ENCODE data around the gene KPNA1.

KPNA1 gene

DNA sequence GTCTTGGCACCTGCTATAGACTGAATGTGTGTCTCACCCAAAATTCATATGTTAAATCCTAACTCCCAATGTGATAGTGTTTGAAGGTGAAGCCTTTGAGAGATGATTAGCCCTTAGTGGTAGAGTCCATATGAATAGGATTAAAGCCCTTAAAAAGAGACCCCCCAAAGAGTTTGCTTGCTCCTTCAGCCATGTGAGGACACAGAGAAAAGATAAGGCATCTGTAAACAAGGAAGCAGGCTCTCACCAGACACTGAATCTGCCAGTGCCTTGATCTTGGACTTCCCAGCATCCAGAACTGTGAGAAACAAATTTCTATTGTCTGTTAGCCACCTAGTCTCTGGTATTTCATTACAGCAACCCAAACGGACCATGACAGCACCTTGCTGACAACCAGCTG lies 16.6 kb downstream of the KPNA1 start:
- H3K27ac ChIP-seq = no peak overlapping the region
- TF ChIP-seq, protein P1, sequence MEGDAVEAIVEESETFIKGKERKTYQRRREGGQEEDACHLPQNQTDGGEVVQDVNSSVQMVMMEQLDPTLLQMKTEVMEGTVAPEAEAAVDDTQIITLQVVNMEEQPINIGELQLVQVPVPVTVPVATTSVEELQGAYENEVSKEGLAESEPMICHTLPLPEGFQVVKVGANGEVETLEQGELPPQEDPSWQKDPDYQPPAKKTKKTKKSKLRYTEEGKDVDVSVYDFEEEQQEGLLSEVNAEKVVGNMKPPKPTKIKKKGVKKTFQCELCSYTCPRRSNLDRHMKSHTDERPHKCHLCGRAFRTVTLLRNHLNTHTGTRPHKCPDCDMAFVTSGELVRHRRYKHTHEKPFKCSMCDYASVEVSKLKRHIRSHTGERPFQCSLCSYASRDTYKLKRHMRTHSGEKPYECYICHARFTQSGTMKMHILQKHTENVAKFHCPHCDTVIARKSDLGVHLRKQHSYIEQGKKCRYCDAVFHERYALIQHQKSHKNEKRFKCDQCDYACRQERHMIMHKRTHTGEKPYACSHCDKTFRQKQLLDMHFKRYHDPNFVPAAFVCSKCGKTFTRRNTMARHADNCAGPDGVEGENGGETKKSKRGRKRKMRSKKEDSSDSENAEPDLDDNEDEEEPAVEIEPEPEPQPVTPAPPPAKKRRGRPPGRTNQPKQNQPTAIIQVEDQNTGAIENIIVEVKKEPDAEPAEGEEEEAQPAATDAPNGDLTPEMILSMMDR (IDR thresholded peaks at IDR 0.05) = no peak
- no peak for TF ChIP-seq ZFX (IDR thresholded peaks at IDR 0.05; ENCODE audit: borderline replicate concordance)

DNA sequence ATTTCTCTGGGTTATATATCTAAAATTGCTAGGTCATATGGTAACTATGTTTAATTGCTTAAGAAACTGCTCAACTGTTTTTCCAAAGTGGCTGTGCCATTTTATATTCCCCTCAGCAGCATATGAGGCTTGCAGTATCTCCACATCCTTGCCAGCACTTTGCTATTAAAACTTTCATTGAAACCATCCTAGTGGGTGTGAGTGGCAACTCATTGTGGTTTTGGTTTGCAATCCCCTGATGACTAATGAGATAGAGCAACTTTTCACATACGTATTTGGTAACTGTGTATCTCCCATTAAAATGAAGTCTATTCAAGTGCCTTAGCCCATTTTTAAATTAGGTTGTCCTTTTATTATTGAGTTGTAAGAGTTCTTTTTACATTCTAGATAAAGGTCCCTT lies 17.3 kb downstream of the KPNA1 start:
- no peak for TF ChIP-seq ZFX (IDR thresholded peaks at IDR 0.05; ENCODE audit: borderline replicate concordance)
- TF ChIP-seq, protein P1 (IDR thresholded peaks at IDR 0.05) = no peak
- H3K27ac ChIP-seq = no peak overlapping the region

DNA sequence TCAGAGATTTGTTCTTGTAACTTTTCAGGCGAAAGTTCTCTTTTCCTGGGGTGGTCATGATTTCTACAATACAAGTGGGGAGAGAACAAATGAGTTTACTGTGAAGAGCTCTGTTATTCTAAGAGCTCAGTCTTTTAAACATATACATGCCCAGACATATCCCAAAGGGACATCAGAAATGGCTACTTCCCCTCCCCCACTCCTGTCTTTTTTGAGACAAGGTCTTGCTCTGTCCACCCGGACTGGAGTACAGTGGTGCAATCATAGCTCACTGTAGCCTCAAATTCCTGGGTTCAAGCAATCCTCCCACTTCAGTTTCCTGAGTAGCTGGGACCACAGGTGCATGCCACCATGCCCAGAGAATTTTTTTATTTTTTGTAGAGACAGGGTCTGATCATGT lies 18.2 kb downstream of the KPNA1 start:
- H3K27ac ChIP-seq = no peak overlapping the region
- TF ChIP-seq, protein P1 (IDR thresholded peaks at IDR 0.05) = no peak
- TF ChIP-seq ZFX (IDR thresholded peaks at IDR 0.05; ENCODE audit: borderline replicate concordance) = no peak

DNA sequence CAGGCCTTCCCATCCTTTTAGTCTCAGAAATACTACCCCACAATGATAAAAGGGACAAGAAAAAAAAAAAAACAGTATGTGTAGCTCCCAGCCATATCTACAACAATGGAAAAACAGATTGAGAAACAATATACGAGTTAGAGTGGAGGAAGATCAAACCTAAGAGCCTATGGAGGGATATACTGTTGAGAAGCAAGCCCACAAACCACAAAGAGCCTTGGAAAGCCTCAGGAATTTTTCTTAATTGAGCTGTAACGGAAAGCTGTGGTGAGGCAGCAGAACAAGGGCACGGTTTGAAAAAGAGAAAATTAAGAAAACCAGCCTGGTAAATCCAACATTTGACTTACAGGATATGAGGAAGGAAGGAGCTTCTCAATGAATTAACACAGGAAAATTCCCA lies 21.4 kb downstream of the KPNA1 start:
- TF ChIP-seq, protein P1 (IDR thresholded peaks at IDR 0.05) = no peak
- no peak for TF ChIP-seq ZFX (IDR thresholded peaks at IDR 0.05; ENCODE audit: borderline replicate concordance)
- no peak overlapping the region for H3K27ac ChIP-seq

GRCh38 chr3:122488262-122488973 lies 26.3 kb downstream of the KPNA1 start:
- H3K27ac ChIP-seq = no peak overlapping the region
- TF ChIP-seq, protein P1 (IDR thresholded peaks at IDR 0.05) = no peak
- no peak for TF ChIP-seq ZFX (IDR thresholded peaks at IDR 0.05; ENCODE audit: borderline replicate concordance)

GRCh38 chr3:122484985-122485384 lies 29.8 kb downstream of the KPNA1 start:
- TF ChIP-seq, protein P1 (IDR thresholded peaks at IDR 0.05) = no peak
- no peak for TF ChIP-seq ZFX (IDR thresholded peaks at IDR 0.05; ENCODE audit: borderline replicate concordance)
- H3K27ac ChIP-seq = no peak overlapping the region

DNA sequence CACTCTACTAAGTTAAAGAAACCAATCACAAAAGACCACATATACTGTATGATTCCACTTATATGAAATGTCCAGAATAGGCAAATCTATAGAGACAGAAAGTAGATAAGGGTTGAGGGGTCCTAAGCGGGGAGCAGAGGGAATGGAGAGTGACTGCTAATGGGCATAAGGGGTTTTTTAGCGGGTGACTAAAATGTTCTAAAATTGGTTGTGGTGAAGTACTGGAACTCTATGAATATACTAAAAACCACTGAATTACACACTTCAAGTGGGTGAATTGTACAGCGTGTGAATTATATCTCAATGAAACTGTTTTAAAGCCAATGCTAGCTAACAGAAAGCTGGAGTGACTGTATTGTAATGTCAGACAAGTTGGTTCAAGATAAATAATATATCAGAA lies 33.3 kb downstream of the KPNA1 start:
- no peak for TF ChIP-seq ZFX (IDR thresholded peaks at IDR 0.05; ENCODE audit: borderline replicate concordance)
- TF ChIP-seq, protein P1 (IDR thresholded peaks at IDR 0.05) = no peak
- H3K27ac ChIP-seq = no peak overlapping the region
